ENCODE data around the gene GFM2.

GRCh38 chr5:74738406-74738805, 28.5 kb downstream of the GFM2 start:
- no peak for TF ChIP-seq CTCF (IDR thresholded peaks at IDR 0.05; ENCODE audit: insufficient read depth, low read length)
- TF ChIP-seq GABPA (IDR thresholded peaks at IDR 0.05; ENCODE audit: low read depth) = no peak
- TF ChIP-seq REST (IDR thresholded peaks at IDR 0.05; ENCODE audit: insufficient replicate concordance, low read depth) = no peak
- no peak for TF ChIP-seq POLR2AphosphoS5 (IDR thresholded peaks at IDR 0.05; ENCODE audit: low read depth)
- TF ChIP-seq SPI1 (IDR thresholded peaks at IDR 0.05; ENCODE audit: borderline replicate concordance, low read depth) = no peak
